ENCODE data around the gene HACL1. TPM values are rescaled to one million over a fixed set of nuclear protein-coding genes. Genes with fewer than 3 reads are reported as not detected.
A peak's percentile ranks its signal among the peaks of the same experiment; 100 is the strongest.

The HACL1 gene
- total RNA-seq, 1 donor from 2014 or later, result 14.0 TPM

DNA sequence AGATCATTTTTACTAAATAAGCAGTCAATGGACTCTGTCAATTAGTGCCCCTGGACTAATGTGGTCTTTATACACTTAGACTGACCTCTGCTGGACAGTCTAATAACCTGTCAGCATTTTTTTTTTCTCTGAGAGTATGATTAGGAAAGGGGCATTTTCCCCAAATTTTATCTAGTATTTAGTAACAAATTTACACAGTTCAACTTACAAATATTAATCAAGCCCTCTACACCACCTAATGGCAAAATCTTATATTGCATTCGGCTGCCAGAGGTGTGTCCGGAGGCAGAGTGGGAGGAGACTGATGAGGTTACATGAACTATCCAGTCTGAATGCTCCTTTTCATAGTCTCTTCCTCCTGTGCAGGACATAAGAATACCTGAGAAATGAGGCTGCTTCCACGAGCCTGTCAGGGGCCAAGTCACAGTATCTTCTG, 43.8 kb downstream of the HACL1 start:
- Mint-ChIP-seq H3K4me1 (peaks cover 6% of the 10 kb centered on the region), H3K36me3 (ENCODE audit: low read depth) (no peaks in the 10 kb centered on the region), H3K4me3 (no peak overlapping the region), H3K9me3 (no peaks in the 10 kb centered on the region), H3K27me3 (ENCODE audit: low read depth) (no peaks in the 10 kb centered on the region), H3K27ac (ENCODE audit: unreplicated experiment) (no peak overlapping the region)
- DNase-seq (ENCODE audit: low read depth, low spot score), result peak; percentile 39
- TF ChIP-seq, protein P1, sequence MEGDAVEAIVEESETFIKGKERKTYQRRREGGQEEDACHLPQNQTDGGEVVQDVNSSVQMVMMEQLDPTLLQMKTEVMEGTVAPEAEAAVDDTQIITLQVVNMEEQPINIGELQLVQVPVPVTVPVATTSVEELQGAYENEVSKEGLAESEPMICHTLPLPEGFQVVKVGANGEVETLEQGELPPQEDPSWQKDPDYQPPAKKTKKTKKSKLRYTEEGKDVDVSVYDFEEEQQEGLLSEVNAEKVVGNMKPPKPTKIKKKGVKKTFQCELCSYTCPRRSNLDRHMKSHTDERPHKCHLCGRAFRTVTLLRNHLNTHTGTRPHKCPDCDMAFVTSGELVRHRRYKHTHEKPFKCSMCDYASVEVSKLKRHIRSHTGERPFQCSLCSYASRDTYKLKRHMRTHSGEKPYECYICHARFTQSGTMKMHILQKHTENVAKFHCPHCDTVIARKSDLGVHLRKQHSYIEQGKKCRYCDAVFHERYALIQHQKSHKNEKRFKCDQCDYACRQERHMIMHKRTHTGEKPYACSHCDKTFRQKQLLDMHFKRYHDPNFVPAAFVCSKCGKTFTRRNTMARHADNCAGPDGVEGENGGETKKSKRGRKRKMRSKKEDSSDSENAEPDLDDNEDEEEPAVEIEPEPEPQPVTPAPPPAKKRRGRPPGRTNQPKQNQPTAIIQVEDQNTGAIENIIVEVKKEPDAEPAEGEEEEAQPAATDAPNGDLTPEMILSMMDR (conservative IDR thresholded peaks at IDR 0.05), result peak; percentile 78

DNA sequence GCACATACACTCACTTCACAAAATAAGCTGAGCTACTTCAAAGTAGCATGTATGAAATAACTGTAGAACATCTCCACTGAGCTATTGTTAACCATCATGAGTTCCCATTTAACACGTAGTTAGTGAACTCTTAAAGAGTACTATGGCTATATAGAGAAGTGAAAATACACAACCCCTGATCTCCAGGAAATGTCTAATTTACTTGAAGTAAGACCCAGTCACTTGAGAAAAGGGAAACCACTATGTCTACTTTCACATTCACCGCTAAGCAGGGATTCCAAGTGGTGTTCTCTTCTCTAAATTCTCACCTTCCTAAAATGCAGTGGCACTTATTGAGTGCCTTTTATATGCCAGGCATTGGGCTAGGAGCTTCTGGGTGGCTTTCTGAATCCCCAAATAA, 44.9 kb downstream of the HACL1 start:
- Mint-ChIP-seq H3K27ac (ENCODE audit: unreplicated experiment) (no peak overlapping the region), H3K9me3 (no peaks in the 10 kb centered on the region), H3K4me3 (no peak overlapping the region), H3K36me3 (ENCODE audit: low read depth) (no peaks in the 10 kb centered on the region), H3K27me3 (ENCODE audit: low read depth) (no peaks in the 10 kb centered on the region), H3K4me1 (peaks cover 6% of the 10 kb centered on the region)
- TF ChIP-seq, protein P1 (conservative IDR thresholded peaks at IDR 0.05), result no peak
- DNase-seq (ENCODE audit: low read depth, low spot score), result no peak

DNA sequence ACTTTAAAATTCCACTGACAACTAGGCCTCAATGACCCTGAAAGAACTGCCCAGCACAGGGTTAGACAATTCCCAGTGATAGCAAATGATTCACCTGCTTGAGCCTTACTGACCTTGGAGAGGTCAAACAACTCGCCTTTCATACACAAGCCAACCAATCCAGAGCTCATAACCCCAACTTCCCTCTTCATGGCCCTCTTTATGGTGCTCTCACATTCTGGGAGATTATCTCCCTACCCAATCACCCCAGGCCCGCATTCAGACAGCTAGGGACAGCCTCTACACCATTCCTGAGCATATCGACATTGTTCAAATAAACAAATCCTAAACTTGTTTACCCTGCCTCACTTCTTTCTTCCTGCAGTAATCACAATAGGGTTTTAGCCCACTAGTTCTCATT, 47.6 kb downstream of the HACL1 start:
- peaks cover 6% of the 10 kb centered on the region for H3K4me1 Mint-ChIP-seq
- H3K9me3 Mint-ChIP-seq, result peaks cover 5% of the 10 kb centered on the region
- H3K27ac Mint-ChIP-seq (ENCODE audit: unreplicated experiment), result no peak overlapping the region
- no peak for DNase-seq (ENCODE audit: low read depth, low spot score)
- peaks cover 8% of the 10 kb centered on the region for H3K36me3 Mint-ChIP-seq (ENCODE audit: low read depth)
- TF ChIP-seq, protein P1 (conservative IDR thresholded peaks at IDR 0.05), result no peak
- no peaks in the 10 kb centered on the region for H3K27me3 Mint-ChIP-seq (ENCODE audit: low read depth)
- H3K4me3 Mint-ChIP-seq, result no peak overlapping the region

DNA sequence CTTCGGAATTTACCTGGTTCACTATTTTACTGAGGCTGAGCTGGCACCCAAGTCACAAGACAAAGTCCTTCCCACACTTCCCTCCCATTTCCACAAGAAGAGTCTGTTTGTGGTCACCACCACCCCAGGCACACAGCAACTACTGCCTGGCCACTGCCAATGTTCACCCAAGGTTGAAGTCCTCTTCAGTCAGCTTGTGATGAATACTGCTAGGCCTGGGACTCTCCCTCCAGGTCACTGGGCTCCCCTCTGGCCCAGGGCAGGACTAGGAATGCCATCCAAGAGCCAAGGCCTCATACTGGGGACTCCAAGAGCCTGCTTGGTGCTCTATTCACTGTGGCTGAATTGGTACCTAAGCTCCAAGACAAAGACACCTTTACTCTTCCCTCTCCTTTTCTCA, 49.5 kb downstream of the HACL1 start:
- peak overlapping the region; percentile 75 for H3K27ac Mint-ChIP-seq (ENCODE audit: unreplicated experiment)
- no peaks in the 10 kb centered on the region for H3K27me3 Mint-ChIP-seq (ENCODE audit: low read depth)
- TF ChIP-seq, protein P1 (conservative IDR thresholded peaks at IDR 0.05), result no peak
- H3K4me3 Mint-ChIP-seq, result no peak overlapping the region
- peaks cover 15% of the 10 kb centered on the region for H3K36me3 Mint-ChIP-seq (ENCODE audit: low read depth)
- no peak for DNase-seq (ENCODE audit: low read depth, low spot score)
- peaks cover 6% of the 10 kb centered on the region for H3K9me3 Mint-ChIP-seq
- H3K4me1 Mint-ChIP-seq, result no peaks in the 10 kb centered on the region

DNA sequence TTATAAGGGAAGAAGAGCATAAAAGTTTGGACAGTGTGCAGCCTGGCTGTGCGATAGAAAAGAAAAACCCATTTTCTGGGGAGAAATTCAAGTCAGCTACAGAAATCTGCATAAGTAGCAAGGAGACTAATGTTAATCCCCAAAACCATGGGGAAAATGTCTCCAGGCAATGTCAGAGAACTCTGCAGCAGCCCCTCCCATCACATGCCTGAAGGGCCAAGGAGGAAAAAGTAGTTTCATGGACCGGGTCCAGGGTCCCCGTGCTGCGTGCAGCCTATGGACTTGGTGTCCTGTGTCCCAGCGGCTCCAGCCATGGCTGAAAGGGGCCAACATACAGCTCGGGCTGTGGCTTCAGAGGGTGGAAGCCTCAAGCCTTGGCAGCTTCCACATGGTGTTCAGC, 51.5 kb downstream of the HACL1 start:
- H3K27me3 Mint-ChIP-seq (ENCODE audit: low read depth), result no peaks in the 10 kb centered on the region
- peaks cover 12% of the 10 kb centered on the region for H3K9me3 Mint-ChIP-seq
- H3K4me3 Mint-ChIP-seq, result no peak overlapping the region
- TF ChIP-seq, protein P1 (conservative IDR thresholded peaks at IDR 0.05), result no peak
- DNase-seq (ENCODE audit: low read depth, low spot score), result no peak
- peaks cover 18% of the 10 kb centered on the region for H3K36me3 Mint-ChIP-seq (ENCODE audit: low read depth)
- no peak overlapping the region for H3K27ac Mint-ChIP-seq (ENCODE audit: unreplicated experiment)
- no peaks in the 10 kb centered on the region for H3K4me1 Mint-ChIP-seq

DNA sequence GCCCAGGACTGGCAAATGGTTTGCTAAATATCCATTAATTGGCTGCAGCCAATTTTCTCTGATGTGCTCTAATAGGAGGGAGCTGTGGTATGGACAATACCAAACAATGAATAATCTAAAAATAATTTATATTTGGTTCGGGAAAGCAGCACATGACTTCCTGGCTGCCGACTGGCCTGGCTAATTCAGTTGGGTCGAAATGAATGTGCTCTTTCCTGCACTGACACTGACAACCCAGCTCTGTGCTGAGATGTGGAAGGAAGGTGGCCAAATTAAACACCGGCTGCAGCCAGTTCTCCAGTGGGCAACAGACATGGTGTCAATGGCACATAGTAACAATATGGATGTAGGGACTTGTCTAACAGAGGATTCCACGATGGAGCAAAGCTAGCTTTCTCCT, 58.8 kb downstream of the HACL1 start:
- no peak overlapping the region for H3K4me3 Mint-ChIP-seq
- TF ChIP-seq, protein P1 (conservative IDR thresholded peaks at IDR 0.05), result no peak
- H3K9me3 Mint-ChIP-seq, result peaks cover 7% of the 10 kb centered on the region
- DNase-seq (ENCODE audit: low read depth, low spot score), result no peak
- no peak overlapping the region for H3K27ac Mint-ChIP-seq (ENCODE audit: unreplicated experiment)
- no peaks in the 10 kb centered on the region for H3K4me1 Mint-ChIP-seq
- peaks cover 6% of the 10 kb centered on the region for H3K36me3 Mint-ChIP-seq (ENCODE audit: low read depth)
- no peaks in the 10 kb centered on the region for H3K27me3 Mint-ChIP-seq (ENCODE audit: low read depth)
